GM12875 (cell line): ENCODE results near the gene PMFBP1.
A peak's percentile ranks its signal among the peaks of the same experiment; 100 is the strongest.

Source experiments
- H3K4me3 ChIP-seq: one replicate; pipeline ENCODE4 v1.5.1; 2011; ENCODE audit warnings: low read depth, low read length, control low read depth
- TF ChIP-seq, protein P1 (sequence below): IDR thresholded peaks from 2 replicates; pipeline ENCODE4 v1.5.1; 2011; ENCODE audit warnings: low read depth, mild to moderate bottlenecking, control low read depth, inconsistent platforms, low read length, moderate library complexity, borderline replicate concordance; ENCODE audit not compliant: insufficient read depth

The PMFBP1 gene

DNA sequence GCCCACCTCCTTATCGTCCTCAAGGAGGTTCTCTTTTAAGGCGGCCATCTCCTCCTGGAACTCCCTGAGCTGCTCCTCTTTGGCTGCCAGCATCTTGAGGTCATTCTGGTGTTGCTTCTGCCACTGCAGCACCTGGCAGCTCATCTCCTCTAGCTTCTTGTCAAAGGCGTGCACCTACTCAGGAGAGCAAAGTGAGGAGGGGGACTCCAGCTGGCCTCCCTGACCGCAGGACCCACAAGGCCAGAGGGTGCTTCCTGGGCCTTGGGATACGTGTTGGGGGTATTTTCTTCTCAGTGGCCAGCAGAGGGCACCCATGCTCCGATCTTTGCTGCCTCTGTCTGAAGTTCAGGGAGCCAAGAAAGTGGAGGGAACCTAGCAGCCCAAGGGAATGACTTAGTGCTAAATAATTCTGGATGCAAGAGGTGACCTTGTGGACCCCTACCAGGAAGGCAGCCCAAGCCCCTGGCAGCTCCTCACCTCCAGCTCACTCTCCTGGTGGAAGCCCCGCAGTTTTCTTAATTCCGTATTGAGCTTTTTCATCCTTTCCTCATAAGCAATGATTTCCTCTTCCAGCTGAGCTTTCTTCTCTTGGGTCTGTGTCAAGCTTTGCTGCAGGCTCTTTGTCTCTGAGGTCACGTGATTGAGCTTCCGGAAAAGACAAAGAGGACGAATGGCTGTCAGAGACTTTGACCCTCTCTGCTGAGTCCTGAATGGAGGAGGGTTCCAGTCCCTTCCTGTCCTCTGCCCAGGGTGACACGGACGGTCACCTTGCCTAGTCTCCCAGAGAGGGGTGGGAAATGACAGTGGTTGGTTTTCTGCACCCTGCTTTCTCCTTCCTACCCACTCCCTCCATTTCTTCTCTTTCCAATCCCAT lies 47.0 kb downstream of the PMFBP1 start:
- TF ChIP-seq, protein P1, sequence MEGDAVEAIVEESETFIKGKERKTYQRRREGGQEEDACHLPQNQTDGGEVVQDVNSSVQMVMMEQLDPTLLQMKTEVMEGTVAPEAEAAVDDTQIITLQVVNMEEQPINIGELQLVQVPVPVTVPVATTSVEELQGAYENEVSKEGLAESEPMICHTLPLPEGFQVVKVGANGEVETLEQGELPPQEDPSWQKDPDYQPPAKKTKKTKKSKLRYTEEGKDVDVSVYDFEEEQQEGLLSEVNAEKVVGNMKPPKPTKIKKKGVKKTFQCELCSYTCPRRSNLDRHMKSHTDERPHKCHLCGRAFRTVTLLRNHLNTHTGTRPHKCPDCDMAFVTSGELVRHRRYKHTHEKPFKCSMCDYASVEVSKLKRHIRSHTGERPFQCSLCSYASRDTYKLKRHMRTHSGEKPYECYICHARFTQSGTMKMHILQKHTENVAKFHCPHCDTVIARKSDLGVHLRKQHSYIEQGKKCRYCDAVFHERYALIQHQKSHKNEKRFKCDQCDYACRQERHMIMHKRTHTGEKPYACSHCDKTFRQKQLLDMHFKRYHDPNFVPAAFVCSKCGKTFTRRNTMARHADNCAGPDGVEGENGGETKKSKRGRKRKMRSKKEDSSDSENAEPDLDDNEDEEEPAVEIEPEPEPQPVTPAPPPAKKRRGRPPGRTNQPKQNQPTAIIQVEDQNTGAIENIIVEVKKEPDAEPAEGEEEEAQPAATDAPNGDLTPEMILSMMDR, result peak; percentile 79
- no peak overlapping the region for H3K4me3 ChIP-seq

DNA sequence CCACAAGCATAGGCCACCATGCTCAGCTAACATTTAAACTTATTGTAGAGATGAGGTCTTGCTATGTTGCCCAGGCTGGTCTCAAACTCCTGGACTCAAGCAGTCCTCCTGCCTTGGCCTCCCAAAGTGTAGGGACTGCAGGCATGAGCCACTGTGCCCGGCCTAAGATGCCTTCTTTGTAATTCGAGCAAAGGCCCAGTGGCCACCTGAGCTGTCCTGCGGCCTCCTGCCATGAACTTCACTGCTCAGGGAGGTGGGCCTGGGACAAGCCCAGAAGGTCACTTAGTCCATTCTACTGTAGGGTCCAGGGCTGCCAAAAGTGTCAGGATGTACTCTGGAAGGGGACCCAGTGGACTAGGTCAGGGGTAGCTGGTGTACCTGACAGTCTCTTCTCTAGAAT lies 47.8 kb downstream of the PMFBP1 start:
- TF ChIP-seq, protein P1, result no peak
- no peak overlapping the region for H3K4me3 ChIP-seq

DNA sequence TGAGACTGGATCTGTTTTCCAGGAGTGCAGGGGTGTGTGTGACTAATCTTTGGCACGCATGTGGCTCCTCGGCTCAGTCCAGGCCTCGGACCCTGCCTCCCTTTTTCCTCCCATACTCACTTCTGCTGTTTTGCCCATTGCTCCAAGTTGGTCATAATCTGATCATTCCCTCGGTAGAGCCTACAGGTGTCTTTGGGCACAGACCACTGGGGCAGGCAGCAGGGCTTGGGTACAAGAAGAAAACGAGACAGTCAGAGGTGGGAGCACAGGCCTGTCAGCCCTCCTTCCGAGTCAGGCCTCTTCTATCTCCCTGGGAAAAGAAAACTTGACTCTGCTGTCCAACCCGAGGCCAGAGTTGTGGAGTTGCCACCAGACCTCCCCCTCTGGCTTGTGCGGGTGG lies 48.5 kb downstream of the PMFBP1 start:
- no peak overlapping the region for H3K4me3 ChIP-seq
- TF ChIP-seq, protein P1, result no peak

DNA sequence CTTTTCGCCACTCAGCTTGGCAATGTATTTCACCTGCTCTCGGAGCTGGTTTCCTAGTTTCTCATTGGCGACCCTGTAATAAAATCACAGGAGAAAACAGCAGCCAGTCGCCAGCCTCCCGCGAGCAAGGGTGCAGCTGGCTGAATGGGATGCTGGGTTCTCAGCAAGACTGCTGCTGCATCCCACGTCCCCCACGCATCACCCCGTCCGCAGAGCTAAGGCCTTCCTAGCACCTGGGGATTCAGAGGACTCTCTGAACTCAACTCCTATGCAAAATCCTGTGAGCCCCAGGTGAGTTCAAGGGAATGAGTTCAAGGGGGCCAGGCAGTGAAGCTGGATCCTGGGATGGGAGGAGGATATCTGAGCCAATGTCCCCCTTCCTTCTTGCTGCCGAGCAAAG lies 49.0 kb downstream of the PMFBP1 start:
- no peak overlapping the region for H3K4me3 ChIP-seq
- TF ChIP-seq, protein P1, result no peak

DNA sequence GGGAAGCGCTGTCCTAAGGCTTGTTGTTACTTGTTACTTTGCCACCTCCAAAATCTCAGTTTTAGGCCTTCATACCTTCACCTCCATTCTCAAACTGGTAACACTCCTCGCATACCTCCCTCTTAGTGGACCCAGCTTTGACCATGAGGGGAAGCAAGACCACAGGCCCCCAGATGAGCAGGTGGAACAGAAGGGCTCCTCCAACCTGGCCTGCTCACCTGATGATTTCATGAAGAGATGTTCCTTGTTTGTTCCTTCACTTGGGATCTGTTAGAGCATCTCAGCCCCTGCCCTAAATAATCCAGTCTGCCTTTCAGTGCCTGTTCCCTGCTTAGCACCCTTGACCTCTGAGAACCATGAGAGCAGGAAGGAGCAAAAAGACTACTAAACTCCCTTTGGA lies 49.6 kb downstream of the PMFBP1 start:
- no peak overlapping the region for H3K4me3 ChIP-seq
- TF ChIP-seq, protein P1, result no peak

DNA sequence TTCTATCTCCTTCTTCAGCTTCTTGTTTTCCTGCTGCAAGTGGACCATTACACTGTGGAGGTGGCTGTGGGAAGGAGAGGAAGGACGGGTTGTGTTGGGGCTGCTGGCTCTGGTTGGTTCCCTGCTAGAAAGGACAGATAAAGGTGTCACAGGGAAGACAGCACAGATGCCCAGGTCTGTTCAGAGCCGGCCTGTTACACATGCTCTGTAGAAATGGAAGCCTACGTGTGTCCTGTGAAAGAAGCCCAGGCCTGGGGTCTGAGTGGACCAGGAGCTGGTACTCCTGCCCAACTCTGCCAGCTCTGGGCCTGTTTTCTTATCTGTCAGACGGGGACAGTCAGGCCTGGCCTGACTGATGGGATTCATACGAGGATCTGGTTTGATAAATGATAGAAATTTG lies 51.9 kb downstream of the PMFBP1 start:
- TF ChIP-seq, protein P1, result no peak
- no peak overlapping the region for H3K4me3 ChIP-seq

DNA sequence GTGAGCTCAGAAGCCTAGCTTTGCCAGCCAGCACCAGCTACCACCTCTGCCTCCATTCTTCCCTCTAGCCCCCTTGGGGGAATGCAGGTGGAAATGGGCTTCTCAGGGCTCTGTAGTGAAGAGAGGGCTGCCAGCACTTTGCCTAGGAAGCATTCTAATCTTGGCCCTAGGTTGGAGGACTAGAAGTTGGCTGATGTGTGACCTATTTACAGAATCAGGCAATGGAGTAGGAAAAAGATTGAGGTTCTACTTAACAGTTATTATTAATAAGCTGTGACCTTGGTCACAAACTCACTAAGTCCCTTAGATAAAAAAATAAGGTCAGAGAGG lies 58.4 kb downstream of the PMFBP1 start:
- no peak overlapping the region for H3K4me3 ChIP-seq
- TF ChIP-seq, protein P1, result no peak
